ENCODE results near the gene CDC42BPA.

Gene CDC42BPA

DNA sequence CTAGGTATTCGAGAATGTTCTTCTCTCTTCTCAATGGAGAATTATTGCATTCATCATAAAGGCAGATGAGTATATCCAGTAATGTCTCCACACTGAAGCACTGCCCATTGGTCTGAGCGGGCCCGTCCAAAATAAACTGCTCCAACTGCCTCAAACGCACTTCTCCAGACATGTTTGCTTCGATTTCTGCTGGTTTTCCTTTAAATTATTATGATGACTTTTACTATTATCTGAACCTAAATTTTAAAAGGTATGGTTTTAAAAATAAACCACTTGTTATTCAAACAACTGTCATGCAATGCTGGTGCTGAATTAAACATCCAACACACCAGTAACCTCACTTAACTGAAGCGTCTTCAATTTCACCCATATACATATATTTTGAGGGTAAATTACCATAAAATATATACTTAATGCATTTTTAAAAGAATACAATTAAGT, 1.3 kb downstream of the CDC42BPA start:
- Histone ChIP-seq H3K4me1 (ENCODE audit: insufficient read depth, low read length) (no peaks in the 10 kb centered on the region), H3K79me2 (ENCODE audit: insufficient read depth, low read length) (no peaks in the 10 kb centered on the region), H3K36me3 (ENCODE audit: insufficient read depth, low read length) (no peaks in the 10 kb centered on the region), H3K27me3 (ENCODE audit: insufficient read depth, low read length, poor library complexity) (peaks cover 3% of the 10 kb centered on the region), H3K4me3 (ENCODE audit: low read depth in 1 of 2, low read length in 2 of 2) (no peak overlapping the region), H3K4me2 (ENCODE audit: insufficient read depth, low read length) (no peak overlapping the region), H3K9ac (ENCODE audit: low read depth, low read length) (no peak overlapping the region), H3K27ac (ENCODE audit: low read length) (no peak overlapping the region), H4K20me1 (ENCODE audit: insufficient read depth, low read length) (no peaks in the 10 kb centered on the region), H3K9me3 (ENCODE audit: insufficient read depth, low read length, severe bottlenecking) (no peaks in the 10 kb centered on the region), H2AFZ (ENCODE audit: low read depth, low read length) (no peak overlapping the region)
- ATAC-seq (ENCODE audit: insufficient read depth, low read depth) (no peak), DNase-seq (no peak)
- TF ChIP-seq CTCF (IDR thresholded peaks at IDR 0.05; ENCODE audit: borderline replicate concordance, extremely low read depth, low read length, poor library complexity, severe bottlenecking) (no peak), EZH2 (IDR thresholded peaks at IDR 0.05; ENCODE audit: borderline replicate concordance, low read depth, low read length, severe bottlenecking) (no peak)

DNA sequence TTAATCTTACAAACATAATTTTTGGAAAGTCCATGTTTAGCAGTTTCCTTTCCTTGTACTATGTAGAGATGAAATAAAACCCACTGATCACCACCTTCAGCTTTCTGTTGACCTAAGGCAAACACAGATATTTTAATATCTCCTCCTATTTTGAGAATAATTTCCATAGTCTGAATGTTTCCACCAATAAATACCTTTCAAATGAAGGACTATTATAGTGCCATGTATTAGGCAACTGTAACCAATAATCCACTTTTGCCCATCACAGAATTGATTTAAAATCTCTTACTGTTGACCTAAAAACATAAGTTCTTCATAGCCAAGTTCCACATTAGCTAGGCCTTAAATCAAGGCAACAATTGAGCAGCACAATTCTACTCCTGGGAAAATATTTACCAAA, 1.8 kb downstream of the CDC42BPA start:
- Histone ChIP-seq H3K27ac (ENCODE audit: low read length) (no peak overlapping the region), H3K9ac (ENCODE audit: low read depth, low read length) (no peak overlapping the region), H3K79me2 (ENCODE audit: insufficient read depth, low read length) (no peaks in the 10 kb centered on the region), H4K20me1 (ENCODE audit: insufficient read depth, low read length) (no peaks in the 10 kb centered on the region), H3K4me2 (ENCODE audit: insufficient read depth, low read length) (no peak overlapping the region), H2AFZ (ENCODE audit: low read depth, low read length) (no peak overlapping the region), H3K9me3 (ENCODE audit: insufficient read depth, low read length, severe bottlenecking) (no peaks in the 10 kb centered on the region), H3K27me3 (ENCODE audit: insufficient read depth, low read length, poor library complexity) (peaks cover 3% of the 10 kb centered on the region), H3K4me3 (ENCODE audit: low read depth in 1 of 2, low read length in 2 of 2) (no peak overlapping the region), H3K36me3 (ENCODE audit: insufficient read depth, low read length) (no peaks in the 10 kb centered on the region), H3K4me1 (ENCODE audit: insufficient read depth, low read length) (no peaks in the 10 kb centered on the region)
- DNase-seq, result no peak
- no peak for TF ChIP-seq EZH2 (IDR thresholded peaks at IDR 0.05; ENCODE audit: borderline replicate concordance, low read depth, low read length, severe bottlenecking)
- TF ChIP-seq CTCF (IDR thresholded peaks at IDR 0.05; ENCODE audit: borderline replicate concordance, extremely low read depth, low read length, poor library complexity, severe bottlenecking), result no peak
- ATAC-seq (ENCODE audit: insufficient read depth, low read depth), result no peak

DNA sequence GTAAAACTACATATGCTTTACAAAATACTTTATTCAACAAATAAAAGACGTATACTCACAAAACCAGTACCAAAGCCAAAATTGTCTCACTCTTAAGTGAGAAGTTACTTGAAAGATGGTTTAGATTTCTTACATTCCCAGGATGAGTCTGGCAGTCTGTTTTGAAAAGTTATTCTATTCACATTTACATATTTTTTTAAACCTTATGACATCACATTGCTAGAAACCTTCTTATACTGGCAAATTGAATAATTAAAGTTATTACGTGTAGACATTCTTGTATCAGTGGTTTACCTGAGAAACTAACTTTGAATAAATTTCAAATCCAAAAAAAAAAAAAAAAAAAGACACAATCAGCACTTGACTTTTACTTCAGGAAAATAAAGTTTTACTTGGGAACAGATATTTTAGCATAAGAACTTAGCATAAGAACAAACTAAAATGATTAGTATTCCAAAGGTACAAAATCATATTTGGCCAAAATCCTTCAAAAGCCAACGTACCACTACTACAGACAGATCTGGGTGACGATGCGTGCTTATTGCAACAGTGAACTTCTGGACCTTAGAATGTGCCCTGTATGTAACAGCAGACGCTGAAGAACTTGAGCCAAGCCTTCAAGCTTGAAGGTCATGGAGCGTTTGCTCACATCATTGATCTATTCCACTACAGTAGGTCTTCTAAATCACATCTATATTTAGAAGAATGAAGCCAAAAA, 2.5 kb downstream of the CDC42BPA start:
- no peak overlapping the region for H3K4me3 ChIP-seq (ENCODE audit: low read depth in 1 of 2, low read length in 2 of 2)
- H3K27ac ChIP-seq (ENCODE audit: low read length), result no peak overlapping the region
- no peaks in the 10 kb centered on the region for H3K79me2 ChIP-seq (ENCODE audit: insufficient read depth, low read length)
- H3K36me3 ChIP-seq (ENCODE audit: insufficient read depth, low read length), result no peaks in the 10 kb centered on the region
- H4K20me1 ChIP-seq (ENCODE audit: insufficient read depth, low read length), result no peaks in the 10 kb centered on the region
- H3K4me1 ChIP-seq (ENCODE audit: insufficient read depth, low read length), result no peaks in the 10 kb centered on the region
- H3K4me2 ChIP-seq (ENCODE audit: insufficient read depth, low read length), result no peak overlapping the region
- DNase-seq (no peak), ATAC-seq (ENCODE audit: insufficient read depth, low read depth) (no peak)
- H3K9ac ChIP-seq (ENCODE audit: low read depth, low read length), result no peak overlapping the region
- H3K9me3 ChIP-seq (ENCODE audit: insufficient read depth, low read length, severe bottlenecking), result no peaks in the 10 kb centered on the region
- TF ChIP-seq CTCF (IDR thresholded peaks at IDR 0.05; ENCODE audit: borderline replicate concordance, extremely low read depth, low read length, poor library complexity, severe bottlenecking) (no peak), EZH2 (IDR thresholded peaks at IDR 0.05; ENCODE audit: borderline replicate concordance, low read depth, low read length, severe bottlenecking) (no peak)
- H2AFZ ChIP-seq (ENCODE audit: low read depth, low read length), result no peak overlapping the region
- H3K27me3 ChIP-seq (ENCODE audit: insufficient read depth, low read length, poor library complexity), result peaks cover 3% of the 10 kb centered on the region
